K562 (cell line): ENCODE measurements around the gene TRMT112. TPM values are rescaled to one million over a fixed set of nuclear protein-coding genes. Genes with fewer than 3 reads are reported as not detected.

Source experiments
- ATAC-seq: fragments of 200-7000 bp; cut with Tn5 transposase; 3 replicates; pipeline ENCODE4 v1.9.1; 2020; ENCODE audit warnings: moderate library complexity
- Bru-seq: library from RNA; stranded (reverse); fragments of 400-500 nt; gene quantifications from one replicate; lab custom pipeline; 2021; lab: Mats Ljungman, UMichigan
- BruChase-seq, 2 experiments: library from RNA; stranded (reverse); fragments of 400-500 nt; gene quantifications; one replicate each; lab custom pipeline; 2021; lab: Mats Ljungman, UMichigan
- BruUV-seq: library from RNA; stranded (reverse); fragments of 400-500 nt; replicated peaks from 2 replicates; lab custom pipeline; 2021; lab: Mats Ljungman, UMichigan
- CTCF ChIA-PET: fragments of 300-600 bp; formaldehyde crosslinking; extraction: SDS; loops from one replicate; lab custom pipeline; 2021; ENCODE audit warnings: low intra/inter-chr PET ratio; lab: Yijun Ruan, JAX
- POLR2A ChIA-PET: fragments of 300-600, 350-650 bp; sonication (Branson Sonifier 250); formaldehyde crosslinking; extraction: SDS; loops from one replicate; lab custom pipeline; 2021; ENCODE audit warnings: antibody characterized with exemption, inconsistent platforms; lab: Yijun Ruan, JAX
- DNase-seq, 4 experiments: peaks; one replicate each; pipeline versions ENCODE4 v3.0.0 to v3.0.0-alpha.2; 2011 to 2018; ENCODE audit warnings: low spot score in 3 of 4, mixed read lengths in 3 of 4; ENCODE audit errors: extremely low read depth in 1 of 4
- FAIRE-seq: peaks from 2 replicates; lab custom pipeline; 2011; peaks lifted over from hg19 to GRCh38; lab: Jason Lieb, UNC
- H2AFZ ChIP-seq: 2 replicates; pipeline ENCODE4 v1.6.0; 2011; ENCODE audit warnings: low read depth, low read length, control low read depth, inconsistent platforms
- H3K27ac ChIP-seq: fragments of 200-600 bp; 3 replicates; pipeline ENCODE4 v1.8.0; 2011; ENCODE audit warnings: low read depth, mild to moderate bottlenecking, control low read depth, inconsistent platforms, low read length, moderate library complexity, mixed read lengths; ENCODE audit errors: extremely low read depth
- H3K27me3 ChIP-seq, 2 experiments: fragments of 300-600 bp in 1 of 2; 2 replicates in 1 of 2; 3 replicates in 1 of 2; pipeline versions ENCODE4 v1.6.0 to v1.8.0; 2011; ENCODE audit warnings: inconsistent platforms in 2 of 2, low read length in 2 of 2, mild to moderate bottlenecking in 1 of 2, mixed read lengths in 1 of 2, moderate library complexity in 1 of 2; ENCODE audit not compliant: control insufficient read depth in 2 of 2, insufficient read depth in 2 of 2
- H3K36me3 ChIP-seq: fragments of 300-600 bp; 3 replicates; pipeline ENCODE4 v1.8.0; 2011; ENCODE audit warnings: mild to moderate bottlenecking, low read length, inconsistent platforms; ENCODE audit not compliant: control insufficient read depth, insufficient read depth
- H3K4me1 ChIP-seq, 2 experiments: fragments of 200-600 bp in 1 of 2; replicated peaks in 1 of 2; 2 replicates in 1 of 2; 3 replicates in 1 of 2; pipeline versions ENCODE4 v1.5.1 to v1.8.0; 2011; ENCODE audit warnings: inconsistent platforms in 2 of 2, low read length in 2 of 2, mild to moderate bottlenecking in 1 of 2, mixed read lengths in 1 of 2, moderate library complexity in 1 of 2; ENCODE audit not compliant: control insufficient read depth in 2 of 2, insufficient read depth in 2 of 2
- H3K4me2 ChIP-seq: 2 replicates; pipeline ENCODE4 v1.6.1; 2011; ENCODE audit warnings: low read length, control low read depth, inconsistent platforms, mixed read lengths; ENCODE audit not compliant: insufficient read depth
- H3K4me3 ChIP-seq: fragments of 200-600 bp; sonication (generic), shearing (Covaris generic); 2 replicates; pipeline ENCODE4 v1.5.1; 2016; ENCODE audit warnings: control low read depth, inconsistent platforms
- H3K79me2 ChIP-seq: fragments of 200-600 bp; 3 replicates; pipeline ENCODE4 v1.8.0; 2011; ENCODE audit warnings: low read length, inconsistent platforms; ENCODE audit not compliant: control insufficient read depth, insufficient read depth
- H3K9ac ChIP-seq, 2 experiments: 2 replicates each; pipeline versions ENCODE4 v1.6.0 to v1.6.1; 2011; ENCODE audit warnings: low read depth in 2 of 2, low read length in 2 of 2, control low read depth in 1 of 2, inconsistent platforms in 1 of 2, mild to moderate bottlenecking in 1 of 2, mixed read lengths in 1 of 2; ENCODE audit not compliant: insufficient read depth in 1 of 2
- H3K9me1 ChIP-seq: one replicate; pipeline ENCODE4 v1.6.0; 2011; ENCODE audit warnings: inconsistent platforms, mild to moderate bottlenecking, low read length, moderate library complexity; ENCODE audit not compliant: control insufficient read depth, insufficient read depth
- H3K9me3 ChIP-seq: replicated peaks from 2 replicates; pipeline ENCODE4 v1.5.1; 2011; ENCODE audit warnings: low read depth, low read length, inconsistent platforms; ENCODE audit not compliant: control insufficient read depth, insufficient read depth
- H4K20me1 ChIP-seq: replicated peaks from 2 replicates; pipeline ENCODE4 v1.6.1; 2011; ENCODE audit warnings: low read length, inconsistent platforms, mixed read lengths; ENCODE audit not compliant: control insufficient read depth, insufficient read depth
- ATF1 ChIP-seq, 2 experiments: fragments of 450-650 bp in 1 of 2; IDR thresholded peaks; 2 replicates each; pipeline ENCODE4 v1.6.1; 2016; ENCODE audit warnings: missing compliant biosample characterization in 1 of 2, missing genetic modification characterization in 1 of 2
- HDAC3 ChIP-seq: fragments of 450-650 bp; IDR thresholded peaks from 2 replicates; pipeline ENCODE4 v1.6.1; 2018; ENCODE audit warnings: borderline replicate concordance, mild to moderate bottlenecking, moderate library complexity; ENCODE audit not compliant: partially characterized antibody
- IFI16 ChIP-seq: fragments of 250-450 bp; sonication (Bioruptor Pico); IDR thresholded peaks from 2 replicates; pipeline ENCODE4 v2.1.2; 2022; ENCODE audit warnings: mild to moderate bottlenecking, inconsistent platforms
- LEF1 ChIP-seq: fragments of 450-650 bp; IDR thresholded peaks from 2 replicates; pipeline ENCODE4 v1.6.1; 2016; ENCODE audit warnings: mild to moderate bottlenecking
- PHTF2 ChIP-seq: fragments of 250-450 bp; sonication (Bioruptor Pico); IDR thresholded peaks from 2 replicates; pipeline ENCODE4 v1.5.0; 2021; ENCODE audit warnings: mild to moderate bottlenecking
- POLR2G ChIP-seq: fragments of 200-400 bp; formaldehyde crosslinking; IDR thresholded peaks from 2 replicates; pipeline ENCODE4 v1.6.1; 2017; ENCODE audit warnings: low read depth, mild to moderate bottlenecking, antibody characterized with exemption, low read length, moderate library complexity
- SNRNP70 ChIP-seq: fragments of 200-400 bp; formaldehyde crosslinking; optimal IDR thresholded peaks from 2 replicates; pipeline ENCODE3; 2017; ENCODE audit warnings: low read depth, low read length
- ZNF140 ChIP-seq: fragments of 250-450 bp; sonication (Bioruptor Pico); IDR thresholded peaks from 2 replicates; pipeline ENCODE4 v1.8.0; 2021; ENCODE audit warnings: moderate library complexity, mild to moderate bottlenecking, inconsistent platforms
- ZNF146 ChIP-seq: IDR thresholded peaks from one replicate; pipeline ENCODE4 v1.6.1; 2018; ENCODE audit warnings: missing compliant biosample characterization; ENCODE audit not compliant: unreplicated experiment
- ZNF274 ChIP-seq: IDR thresholded peaks from 2 replicates; pipeline ENCODE4 v1.6.1; 2011; ENCODE audit warnings: low read depth, mild to moderate bottlenecking, low read length, moderate library complexity, borderline replicate concordance
- WGBS: fragments of 100-300 bp; shearing (Covaris generic); methylation state at CpG from one replicate; pipeline ENCODE4 v1.1.6; 2016; ENCODE audit warnings: low coverage, mixed read lengths; ENCODE audit not compliant: insufficient coverage; ENCODE audit errors: missing lambda C conversion rate; 5-methylcytosine and 5-hydroxymethylcytosine counted together
- in situ Hi-C: fragments of 300-500 bp; cut with MboI; formaldehyde crosslinking; loops from 4 replicates; pipeline ENCODE4 v1.15.0; 2018; ENCODE audit warnings: inconsistent platforms, mixed read lengths
- intact Hi-C: fragments of 100-400 bp; cut with micrococcal nuclease; formaldehyde crosslinking; loops from 2 replicates; pipeline ENCODE4 v1.14.2; 2022
- long read RNA-seq, 3 experiments: library from polyadenylated mRNA in 2 of 3; library from RNA in 1 of 3; unstranded in 2 of 3; stranded (forward) in 1 of 3; transcript quantifications; one replicate each; pipeline ENCODE4 v2.0.0, GENCODE V29; 2019 to 2022
- polyA minus RNA-seq, 3 experiments: library from RNA; depleted of rRNA, polyadenylated mRNA; stranded (reverse); fragments of >200 nt; gene quantifications; 2 replicates each; pipeline ENCODE4 v1.2.3, GENCODE V29; 2011
- polyA plus RNA-seq, 8 experiments: library from polyadenylated mRNA; depleted of rRNA in 4 of 8; stranded (reverse) in 5 of 8; unstranded in 3 of 8; fragments of >200 nt; fragmentation: Nextera tagmentation in 2 of 8; fragmentation: Illumina TruSeq in 1 of 8; extraction: Ambion mirVana in 2 of 8; extraction: Trizol in 1 of 8; gene quantifications; 2 replicates each; pipeline versions ENCODE4 v1.2.1 to v1.2.3, GENCODE V29; 2011 to 2014; ENCODE audit warnings: inconsistent platforms in 1 of 8, missing spikeins in 1 of 8
- total RNA-seq, 7 experiments: library from RNA; depleted of rRNA in 6 of 7; stranded (reverse); fragments of >200 nt in 6 of 7; fragmentation: Illumina TruSeq in 2 of 7; extraction: Trizol in 2 of 7; gene quantifications; 2 replicates each; pipeline versions ENCODE4 v1.2.1 to v1.2.3, GENCODE V29; 2011 to 2021; ENCODE audit warnings: low replicate concordance in 1 of 7
- TF ChIP-seq, protein P1 (sequence below): sonication (generic); formaldehyde crosslinking; IDR thresholded peaks from 2 replicates; pipeline ENCODE4 v1.8.0; 2022; ENCODE audit warnings: mild to moderate bottlenecking, missing genetic modification reagents, borderline replicate concordance
- TF ChIP-seq, protein P2 (sequence below): fragments of 250-450 bp; sonication (Bioruptor Pico); IDR thresholded peaks from 2 replicates; pipeline ENCODE4 v1.5.0; 2021

Gene TRMT112
- total RNA-seq (2011; cell fraction: chromatin; rRNA removed; ENCODE audit: low replicate concordance): 18.1 and 37.2 TPM in 2 replicates
- total RNA-seq (2011; cell fraction: nucleolus; rRNA removed): 57.9 and 58.8 TPM in 2 replicates
- 45.5 and 47.9 TPM in 2 replicates for total RNA-seq (2011; cell fraction: nucleoplasm; rRNA removed)
- total RNA-seq (2014; rRNA removed): 391 and 444 TPM in 2 replicates
- total RNA-seq (2014; rRNA removed; fragmentation: Illumina TruSeq; extraction: Trizol): 126 and 162 TPM in 2 replicates
- 283 and 300 TPM in 2 replicates for total RNA-seq (2015; rRNA removed; fragmentation: Illumina TruSeq; extraction: Trizol)
- total RNA-seq (2021): 274 and 296 TPM in 2 replicates
- polyA plus RNA-seq (2011; rRNA removed): 242 and 243 TPM in 2 replicates
- 309 and 352 TPM in 2 replicates for polyA plus RNA-seq (2011; cell fraction: cytosol; rRNA removed)
- polyA plus RNA-seq (2011; cell fraction: nucleus; rRNA removed): 114 and 135 TPM in 2 replicates
- 219 and 519 TPM in 2 replicates for polyA plus RNA-seq (2012)
- 266 and 297 TPM in 2 replicates for polyA plus RNA-seq (2014; fragmentation: Illumina TruSeq; extraction: Trizol)
- 100 to 1,000 TPM; 358 to 423 TPM for polyA plus RNA-seq (2014; fragmentation: Nextera tagmentation; extraction: Ambion mirVana)
- 377 and 449 TPM in 2 replicates for polyA plus RNA-seq (2014; rRNA removed)
- polyA minus RNA-seq (2011; rRNA and poly(A)+ RNA removed): 48.4 and 49.7 TPM in 2 replicates
- polyA minus RNA-seq (2011; cell fraction: cytosol; rRNA and poly(A)+ RNA removed): 63.0 and 85.5 TPM in 2 replicates
- 25.0 and 38.7 TPM in 2 replicates for polyA minus RNA-seq (2011; cell fraction: nucleus; rRNA and poly(A)+ RNA removed)
- Bru-seq, nascent RNA: percentile 96 among the genes with signal in this experiment
- percentile 97 among the genes with signal in this experiment for BruChase-seq, experiment 1, labeled RNA remaining after a 2-hour chase
- BruChase-seq, experiment 2, labeled RNA remaining after a 6-hour chase: percentile 98 among the genes with signal in this experiment
- long read RNA-seq, experiment 1, transcript TRMT112-203 (3 exons, 823 nt): minor isoform, 22 of 464 reads
- long read RNA-seq, experiment 1, transcript TRMT112-201 (4 exons, 561 nt): minor isoform, 8 of 464 reads
- long read RNA-seq, experiment 1, transcript TRMT112-206 (4 exons, 1,106 nt): major isoform, 385 of 464 reads
- long read RNA-seq, experiment 1, transcript TRMT112-205 (3 exons, 659 nt): minor isoform, 18 of 464 reads
- long read RNA-seq, experiment 1, partial matches to known transcripts: 24 of 464 reads
- long read RNA-seq, experiment 1, other reads (novel, unspliced or antisense): 2 of 464 reads
- long read RNA-seq, experiment 2, transcript TRMT112-203 (3 exons, 823 nt): minor isoform, 15 of 249 reads
- long read RNA-seq, experiment 2, transcript TRMT112-205 (3 exons, 659 nt): minor isoform, 14 of 249 reads
- long read RNA-seq, experiment 2, transcript TRMT112-206 (4 exons, 1,106 nt): major isoform, 205 of 249 reads
- long read RNA-seq, experiment 2, partial matches to known transcripts: 6 of 249 reads
- long read RNA-seq, experiment 2, other reads (novel, unspliced or antisense): 3 of 249 reads
- long read RNA-seq, experiment 3, transcript TRMT112-206 (4 exons, 1,106 nt): major isoform, 202 of 223 reads
- long read RNA-seq, experiment 3, transcript TRMT112-203 (3 exons, 823 nt): minor isoform, 8 of 223 reads
- long read RNA-seq, experiment 3, transcript TRMT112-205 (3 exons, 659 nt): minor isoform, 8 of 223 reads
- long read RNA-seq, experiment 3, partial matches to known transcripts: 2 of 223 reads
- long read RNA-seq, experiment 3, other reads (novel, unspliced or antisense): 1 of 223 reads

DNA sequence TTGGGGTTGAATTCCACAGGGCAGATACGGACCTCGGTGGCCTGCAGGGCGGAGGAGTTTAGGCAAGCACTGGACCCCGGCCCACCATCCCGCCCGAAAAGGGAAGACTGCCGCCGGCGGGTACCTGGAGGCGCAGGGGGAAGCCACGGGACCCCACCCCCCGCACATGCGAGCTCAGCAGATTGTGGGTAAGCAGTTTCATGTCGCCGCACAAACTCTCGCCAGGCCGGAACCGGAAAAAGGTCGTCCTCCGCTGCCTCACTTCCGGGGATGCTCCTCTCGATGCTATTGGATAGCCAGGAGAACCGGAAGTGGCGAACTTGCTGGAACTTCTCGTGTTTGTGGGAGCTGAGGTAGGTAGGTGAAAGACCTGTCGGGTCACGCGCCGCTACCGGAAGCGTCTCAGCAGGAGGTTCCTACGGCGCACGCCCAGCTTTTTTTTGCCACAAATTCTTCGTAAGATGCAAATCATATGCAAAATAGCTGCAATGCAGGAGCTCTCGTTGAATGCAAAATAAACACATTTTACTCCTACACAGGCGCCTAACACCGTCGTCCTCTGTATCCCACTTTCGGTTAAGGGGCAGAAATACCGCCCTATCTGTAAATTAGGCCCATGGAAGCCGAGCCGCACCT, at the start of gene TRMT112:
TRMT112 (minus strand) TSS at position 235 of the 636 bp plus-strand sequence; CDS start at position 202, 33 bp downstream.
- no TSS peak for BruUV-seq
- peaks cover 69% of the 10 kb centered on the region for H3K36me3 ChIP-seq
- H3K9me3 ChIP-seq: no peaks in the 10 kb centered on the region
- H3K9ac ChIP-seq: peak within 1 kb of the TSS; percentile 92 to 94
- POLR2A ChIA-PET: interaction anchor here (0.6 to 2.6 kb wide), 21 partner anchors 10 to 1680 kb away, joined by 3 to 12 read pairs (median 6); partner anchors contain the start of genes CCDC88B and STIP1
- CTCF ChIA-PET: interaction anchor here (1.1 to 2.7 kb wide), 4 partner anchors 14 to 336 kb away, joined by 3 to 19 read pairs (median 6); no protein-coding TSS in a partner anchor
- ATAC-seq (peak; percentile 85), FAIRE-seq (peak; percentile 100), DNase-seq (peak; percentile 69 to 99 (median 80))
- no peaks in the 10 kb centered on the region for H3K9me1 ChIP-seq
- H2AFZ ChIP-seq: peak within 1 kb of the TSS; percentile 92
- H3K4me2 ChIP-seq: peak within 1 kb of the TSS; percentile 95
- intact Hi-C loops (loop anchor here (1.0 kb wide), 2 partner anchors 14 to 38 kb away; no protein-coding TSS in a partner anchor), in situ Hi-C loops (no loop called here)
- H3K4me1 ChIP-seq: peaks cover 8 to 64% of the 10 kb centered on the region in 2 experiments; a peak in 4 of 5 replicates
- peak within 1 kb of the TSS; percentile 99 for H3K27ac ChIP-seq
- H3K27me3 ChIP-seq: no peaks in the 10 kb centered on the region
- H4K20me1 ChIP-seq: no peaks in the 10 kb centered on the region; the same call in 1 of the 2 replicates
- peak within 1 kb of the TSS; percentile 94 for H3K4me3 ChIP-seq
- peaks cover 38% of the 10 kb centered on the region for H3K79me2 ChIP-seq
- under 1% methylated on average over 42 of the region's 43 CpGs for WGBS
- peak; percentile 93 for TF ChIP-seq POLR2G
- TF ChIP-seq, protein P1, sequence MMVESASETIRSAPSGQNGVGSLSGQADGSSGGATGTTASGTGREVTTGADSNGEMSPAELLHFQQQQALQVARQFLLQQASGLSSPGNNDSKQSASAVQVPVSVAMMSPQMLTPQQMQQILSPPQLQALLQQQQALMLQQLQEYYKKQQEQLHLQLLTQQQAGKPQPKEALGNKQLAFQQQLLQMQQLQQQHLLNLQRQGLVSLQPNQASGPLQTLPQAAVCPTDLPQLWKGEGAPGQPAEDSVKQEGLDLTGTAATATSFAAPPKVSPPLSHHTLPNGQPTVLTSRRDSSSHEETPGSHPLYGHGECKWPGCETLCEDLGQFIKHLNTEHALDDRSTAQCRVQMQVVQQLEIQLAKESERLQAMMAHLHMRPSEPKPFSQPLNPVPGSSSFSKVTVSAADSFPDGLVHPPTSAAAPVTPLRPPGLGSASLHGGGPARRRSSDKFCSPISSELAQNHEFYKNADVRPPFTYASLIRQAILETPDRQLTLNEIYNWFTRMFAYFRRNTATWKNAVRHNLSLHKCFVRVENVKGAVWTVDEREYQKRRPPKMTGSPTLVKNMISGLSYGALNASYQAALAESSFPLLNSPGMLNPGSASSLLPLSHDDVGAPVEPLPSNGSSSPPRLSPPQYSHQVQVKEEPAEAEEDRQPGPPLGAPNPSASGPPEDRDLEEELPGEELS (CRISPR knock-in tag): no peak
- TF ChIP-seq PHTF2 (CRISPR knock-in tag): no peak
- no peak for TF ChIP-seq SNRNP70
- no peak for TF ChIP-seq ATF1 (CRISPR knock-in tag; IDR thresholded peaks at IDR 0.05)
- TF ChIP-seq ATF1 (tag; IDR thresholded peaks at IDR 0.05): peak; percentile 91
- no peak for TF ChIP-seq ZNF274
- no peak for TF ChIP-seq IFI16 (CRISPR knock-in tag)
- no peak for TF ChIP-seq LEF1
- no peak for TF ChIP-seq ZNF140 (CRISPR knock-in tag)
- TF ChIP-seq HDAC3: no peak
- TF ChIP-seq ZNF146 (CRISPR knock-in tag): no peak
- TF ChIP-seq, protein P2, sequence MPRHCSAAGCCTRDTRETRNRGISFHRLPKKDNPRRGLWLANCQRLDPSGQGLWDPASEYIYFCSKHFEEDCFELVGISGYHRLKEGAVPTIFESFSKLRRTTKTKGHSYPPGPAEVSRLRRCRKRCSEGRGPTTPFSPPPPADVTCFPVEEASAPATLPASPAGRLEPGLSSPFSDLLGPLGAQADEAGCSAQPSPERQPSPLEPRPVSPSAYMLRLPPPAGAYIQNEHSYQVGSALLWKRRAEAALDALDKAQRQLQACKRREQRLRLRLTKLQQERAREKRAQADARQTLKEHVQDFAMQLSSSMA (CRISPR knock-in tag): peak; percentile 93
